ENCODE results near the gene CSRNP2.

DNA sequence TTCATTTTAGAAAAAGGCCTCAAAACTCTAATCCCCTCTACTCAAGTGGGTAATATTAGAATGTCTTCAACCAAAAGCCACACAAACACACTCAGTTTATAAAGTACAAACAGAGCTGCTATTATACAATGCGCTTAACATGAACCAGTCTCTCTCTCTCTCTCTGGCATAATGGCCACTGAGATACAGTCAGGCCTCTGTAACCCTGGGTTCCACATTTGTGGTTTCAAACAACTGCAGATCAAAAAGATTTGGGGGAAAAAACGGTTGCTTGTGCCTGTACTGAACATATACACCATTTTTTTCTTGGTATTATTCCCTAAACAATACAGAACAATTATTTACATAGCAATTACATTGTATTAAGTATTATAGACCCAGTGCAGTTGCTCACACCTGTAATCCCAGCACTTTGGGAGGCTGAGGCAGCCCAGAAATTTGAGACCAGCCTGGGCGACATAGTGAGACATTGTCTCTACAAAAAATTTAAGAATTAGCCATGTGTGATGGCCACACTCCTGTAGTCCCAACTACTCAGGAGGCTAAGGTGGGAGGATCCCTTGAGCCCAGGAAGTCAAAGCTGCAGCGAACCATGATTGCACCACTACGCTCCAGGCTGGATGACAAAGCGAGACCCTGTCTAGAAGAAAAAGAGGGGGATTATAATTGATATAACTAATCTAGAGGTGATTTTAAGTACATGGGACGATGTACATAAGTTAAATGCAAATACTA is 62.8 kb downstream of the CSRNP2 start:
- no peak for TF ChIP-seq POLR2A (IDR thresholded peaks at IDR 0.05)
- TF ChIP-seq, protein P1, sequence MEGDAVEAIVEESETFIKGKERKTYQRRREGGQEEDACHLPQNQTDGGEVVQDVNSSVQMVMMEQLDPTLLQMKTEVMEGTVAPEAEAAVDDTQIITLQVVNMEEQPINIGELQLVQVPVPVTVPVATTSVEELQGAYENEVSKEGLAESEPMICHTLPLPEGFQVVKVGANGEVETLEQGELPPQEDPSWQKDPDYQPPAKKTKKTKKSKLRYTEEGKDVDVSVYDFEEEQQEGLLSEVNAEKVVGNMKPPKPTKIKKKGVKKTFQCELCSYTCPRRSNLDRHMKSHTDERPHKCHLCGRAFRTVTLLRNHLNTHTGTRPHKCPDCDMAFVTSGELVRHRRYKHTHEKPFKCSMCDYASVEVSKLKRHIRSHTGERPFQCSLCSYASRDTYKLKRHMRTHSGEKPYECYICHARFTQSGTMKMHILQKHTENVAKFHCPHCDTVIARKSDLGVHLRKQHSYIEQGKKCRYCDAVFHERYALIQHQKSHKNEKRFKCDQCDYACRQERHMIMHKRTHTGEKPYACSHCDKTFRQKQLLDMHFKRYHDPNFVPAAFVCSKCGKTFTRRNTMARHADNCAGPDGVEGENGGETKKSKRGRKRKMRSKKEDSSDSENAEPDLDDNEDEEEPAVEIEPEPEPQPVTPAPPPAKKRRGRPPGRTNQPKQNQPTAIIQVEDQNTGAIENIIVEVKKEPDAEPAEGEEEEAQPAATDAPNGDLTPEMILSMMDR (IDR thresholded peaks at IDR 0.05): no peak
